Loucy (cell line): Measurements from ENCODE around the gene ARRB1.

Experiments
- CTCF ChIP-seq: fragments of 200-600 bp; sonication (generic); conservative IDR thresholded peaks from 2 replicates; pipeline ENCODE4 v1.5.1; 2014; ENCODE audit warnings: mild to moderate bottlenecking, antibody characterized with exemption, low read length
- EZH2phosphoT487 ChIP-seq: fragments of 200-600 bp; IDR thresholded peaks from 2 replicates; pipeline ENCODE4 v1.6.1; 2018; ENCODE audit warnings: antibody characterized with exemption, mild to moderate bottlenecking, moderate library complexity, borderline replicate concordance

GRCh38 chr11:75342966-75343870 is 8.2 kb downstream of the ARRB1 start:
- TF ChIP-seq CTCF (no peak), EZH2phosphoT487 (no peak)
